T-helper 1 cell treated with Interleukin-12 subunit alpha and Interleukin-12 subunit beta and Interleukin-4 antibody, amounts not matched to agents 30 ng/mL and 1 ng/mL, for 36 hours (primary cell): ENCODE measurements around the gene SRA1. TPM values are rescaled to one million over a fixed set of nuclear protein-coding genes. Genes with fewer than 3 reads are reported as not detected.

Experiments used
- intact Hi-C: fragments of 100-400 bp; cut with micrococcal nuclease; formaldehyde crosslinking; loops from one replicate; pipeline ENCODE4 v1.15.1; 2024
- total RNA-seq: library from RNA; stranded (reverse); gene quantifications from 2 replicates; pipeline ENCODE4 v1.2.3, GENCODE V29; 2022

The SRA1 gene
- total RNA-seq, 1 donor from 2014 or later, result 47.9 TPM

- intact Hi-C loops, result no loop called here
These were observed 13.2 kb upstream of the SRA1 start for GRCh38 chr5:140570488-140570887.

- intact Hi-C loops, result no loop called here
These were observed 12.8 kb upstream of the SRA1 start for GRCh38 chr5:140570058-140570457.

DNA sequence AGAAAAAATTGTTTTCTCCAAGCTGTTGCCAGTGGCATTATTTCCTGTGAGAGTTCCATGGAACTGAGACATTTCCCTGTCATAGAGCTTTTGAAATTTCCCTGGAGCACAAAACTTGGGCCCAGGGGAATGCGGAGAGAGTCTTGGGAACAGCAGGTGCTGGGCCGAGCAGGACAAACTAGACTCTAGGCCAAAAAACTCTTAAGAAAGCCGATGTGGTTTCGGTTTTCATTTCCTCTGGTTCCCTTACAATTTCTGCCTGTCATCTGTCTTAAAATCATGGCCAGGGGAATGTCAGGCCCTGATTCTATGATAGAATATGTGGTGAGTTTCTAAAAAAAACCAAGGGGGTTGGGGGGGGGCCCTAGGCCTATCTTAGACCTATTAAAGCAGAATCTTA lies 11.9 kb upstream of the SRA1 start:
- intact Hi-C loops, result loop anchor here (1.0 to 10.0 kb wide), 6 partner anchors 22 to 1066 kb away; partner anchors contain the start of genes ANKHD1, EIF4EBP3, HDAC3 and RELL2

GRCh38 chr5:140568443-140569063 lies 11.3 kb upstream of the SRA1 start:
- intact Hi-C loops, result loop anchor here (1.0 to 10.0 kb wide), 6 partner anchors 21 to 1066 kb away; partner anchors contain the start of genes ANKHD1, EIF4EBP3, HDAC3 and RELL2

GRCh38 chr5:140567871-140568270 lies 10.6 kb upstream of the SRA1 start:
- intact Hi-C loops, result loop anchor here (10.0 kb wide), 2 partner anchors 757 to 1067 kb away; partner anchors contain the start of genes HDAC3, RELL2 and TAF7

- intact Hi-C loops, result loop anchor here (10.0 kb wide), 2 partner anchors 758 to 1068 kb away; partner anchors contain the start of genes HDAC3, RELL2 and TAF7
These were observed 10.0 kb upstream of the SRA1 start for GRCh38 chr5:140567136-140567818.

- intact Hi-C loops, result loop anchor here (10.0 kb wide), 2 partner anchors 758 to 1068 kb away; partner anchors contain the start of genes HDAC3, RELL2 and TAF7
These were observed 9.4 kb upstream of the SRA1 start for GRCh38 chr5:140566665-140567064.

- intact Hi-C loops, result loop anchor here (10.0 kb wide), 2 partner anchors 759 to 1069 kb away; partner anchors contain the start of genes HDAC3, RELL2 and TAF7
These were observed 8.5 kb upstream of the SRA1 start for GRCh38 chr5:140565780-140566095.

- intact Hi-C loops, result loop anchor here (10.0 kb wide), 2 partner anchors 760 to 1070 kb away; partner anchors contain the start of genes HDAC3, RELL2 and TAF7
These were observed 7.9 kb upstream of the SRA1 start for GRCh38 chr5:140565024-140565779.

DNA sequence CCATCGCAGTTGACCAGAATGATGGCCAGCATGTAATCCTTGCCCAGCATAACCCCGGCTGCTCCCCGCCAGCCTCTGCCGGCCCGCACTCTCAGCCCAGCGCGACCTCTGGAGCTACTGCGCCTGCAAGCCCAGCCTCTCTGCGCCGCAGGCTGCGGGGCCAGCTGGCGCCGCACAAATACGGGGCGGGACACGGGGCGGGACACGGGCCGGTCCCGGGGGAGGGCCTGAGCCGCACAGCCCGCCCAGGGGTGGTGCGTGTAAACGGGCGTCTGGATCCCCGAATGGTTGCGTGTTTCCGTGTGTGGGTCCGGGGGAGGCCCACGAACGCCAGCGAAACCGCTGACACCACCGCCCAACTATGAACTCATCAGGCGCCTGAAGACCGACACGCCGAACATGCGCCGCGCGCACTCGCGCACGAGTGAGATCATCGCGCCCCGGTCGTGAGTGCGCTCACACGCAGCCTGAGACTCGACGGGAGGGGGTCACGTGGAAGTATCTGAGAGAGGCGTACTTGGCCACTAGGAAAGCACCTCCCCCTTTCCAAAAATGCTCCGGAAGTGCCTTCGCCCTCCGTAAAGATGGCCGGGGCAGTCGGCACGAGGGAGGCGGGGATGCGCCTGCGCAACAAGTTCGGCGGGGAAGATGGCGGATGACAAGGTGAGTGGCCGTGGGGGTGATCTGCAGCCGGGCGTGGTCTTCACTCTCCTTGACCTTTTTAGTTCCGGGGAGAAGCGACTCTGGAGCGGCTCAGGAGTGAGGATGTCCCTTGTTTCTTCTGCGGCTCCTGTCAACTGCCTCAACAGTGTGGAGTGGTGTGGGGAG lies 7.1 kb upstream of the SRA1 start, which contains the start of the genes APBB3 and SLC35A4:
Gene APBB3, minus strand, starts transcription at position 403 of the 828 bp plus-strand sequence. Its CDS starts 353 bp downstream, at position 50.
Gene SLC35A4, plus strand, starts transcription at position 633 of the 828 bp plus-strand sequence. CDS start 2,342 bp downstream, outside the sequence.
- intact Hi-C loops, result loop anchor here (1.0 to 10.0 kb wide), 20 partner anchors 8 to 1222 kb away; partner anchors contain the start of genes ANKHD1, CYSTM1, DNAJC18 and EIF4EBP3

- intact Hi-C loops, result loop anchor here (5.0 to 10.0 kb wide), 4 partner anchors 761 to 1221 kb away; partner anchors contain the start of genes HDAC3, PAIP2, RELL2 and TAF7
These were observed 6.3 kb upstream of the SRA1 start for GRCh38 chr5:140563596-140563995.

DNA sequence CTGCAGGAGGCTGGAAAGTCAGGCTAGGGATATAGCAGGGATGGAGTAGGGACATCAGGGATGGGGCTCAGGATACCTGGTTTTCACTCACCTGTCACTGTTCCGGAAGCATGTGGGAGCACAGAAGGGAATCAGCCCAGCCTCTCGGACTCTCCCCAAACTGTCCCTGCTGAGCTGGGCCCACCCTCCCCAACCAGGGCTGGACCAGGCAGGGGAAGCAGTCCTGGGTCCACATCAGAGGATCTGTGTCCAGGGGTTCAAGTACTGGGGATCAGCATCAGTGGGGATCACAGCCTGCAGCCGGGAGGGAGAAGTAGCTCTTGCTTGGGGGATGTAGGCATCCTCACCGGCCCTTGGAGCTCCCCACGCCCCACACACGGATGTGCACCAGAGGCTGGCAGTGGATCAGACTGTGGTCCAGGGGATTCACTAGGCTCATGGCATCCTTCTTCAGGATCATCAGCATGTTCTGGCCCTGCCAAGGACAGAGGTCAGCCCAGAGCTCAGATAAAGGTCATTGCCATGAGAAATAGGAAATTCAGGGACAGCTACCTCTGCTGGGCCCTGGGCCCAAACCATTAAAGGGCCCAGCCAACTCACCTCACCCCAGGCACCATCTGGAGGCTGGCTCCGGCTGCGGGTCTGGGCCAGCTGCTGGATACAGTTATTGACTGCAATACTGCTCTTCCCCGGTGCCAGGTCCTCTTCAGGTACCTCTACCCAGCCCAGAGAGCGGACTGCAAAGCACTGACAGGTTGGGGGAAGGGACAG lies 4.7 kb upstream of the SRA1 start:
- intact Hi-C loops, result loop anchor here (5.0 to 10.0 kb wide), 4 partner anchors 763 to 1220 kb away; partner anchors contain the start of genes HDAC3, PAIP2, RELL2 and TAF7

GRCh38 chr5:140560227-140560626 lies 3.0 kb upstream of the SRA1 start:
- intact Hi-C loops, result loop anchor here (5.0 to 10.0 kb wide), 4 partner anchors 765 to 1218 kb away; partner anchors contain the start of genes HDAC3, PAIP2, RELL2 and TAF7

DNA sequence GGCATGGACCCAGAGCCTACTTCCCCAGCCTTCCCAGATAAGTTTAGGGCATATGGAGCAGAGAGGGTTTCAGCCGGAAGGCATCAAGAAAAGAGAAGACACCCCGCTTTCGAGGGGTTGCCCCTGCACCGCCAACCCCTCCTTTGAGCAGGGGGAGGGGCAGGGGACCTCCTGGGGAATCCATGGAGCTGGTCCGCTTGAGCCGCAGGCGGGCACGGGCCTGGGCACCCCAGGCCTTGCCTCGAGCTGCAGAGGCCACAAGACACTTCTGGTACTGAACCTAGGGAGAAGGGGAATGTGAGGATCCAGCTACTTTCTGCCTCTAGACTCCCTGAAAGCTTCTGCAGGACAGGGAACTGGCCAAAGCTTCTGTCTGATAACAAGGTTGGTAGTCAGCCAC lies 1.3 kb upstream of the SRA1 start:
- intact Hi-C loops, result loop anchor here (10.0 kb wide), 1 partner anchor 1264 kb away; the partner anchor contains the start of gene MATR3

GRCh38 chr5:140557965-140558364 lies 692 bp upstream of the SRA1 start:
- intact Hi-C loops, result loop anchor here (1.0 to 10.0 kb wide), 8 partner anchors 11 to 1263 kb away; partner anchors contain the start of genes ANKHD1, CYSTM1, EIF4EBP3 and IK

- intact Hi-C loops, result loop anchor here (1.0 to 10.0 kb wide), 5 partner anchors 8 to 1262 kb away; partner anchors contain the start of genes APBB3, CYSTM1, MATR3 and PFDN1
These were observed 835 bp downstream of the SRA1 start for GRCh38 chr5:140556438-140556837.

- intact Hi-C loops, result loop anchor here (1.0 to 10.0 kb wide), 5 partner anchors 8 to 1261 kb away; partner anchors contain the start of genes APBB3, CYSTM1, MATR3 and PFDN1
These were observed 1.4 kb downstream of the SRA1 start for GRCh38 chr5:140555747-140556312.

DNA sequence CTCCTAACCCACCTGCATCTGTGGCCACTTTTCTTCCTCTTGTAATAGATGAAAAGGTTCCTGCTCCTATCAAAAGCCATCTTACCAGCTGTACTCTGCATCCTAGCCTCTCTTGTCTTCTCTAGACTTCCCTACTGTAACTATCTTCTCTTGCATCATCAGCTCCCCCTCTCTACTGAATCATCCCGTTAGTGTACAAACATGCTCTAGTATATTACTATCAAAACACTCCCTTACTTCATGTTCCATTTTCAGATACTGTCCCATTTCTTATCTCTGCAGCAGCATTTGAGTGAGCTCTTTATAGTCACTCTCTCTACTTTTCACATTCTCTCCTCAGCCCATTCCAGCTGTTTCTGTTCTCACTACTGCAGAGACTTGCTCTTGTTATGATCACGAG lies 2.8 kb downstream of the SRA1 start:
- intact Hi-C loops, result loop anchor here (10.0 kb wide), 1 partner anchor 1260 kb away; the partner anchor contains the start of gene MATR3
